Astrocyte of the spinal cord (primary cell): ENCODE results near the gene FNDC3B.

Source experiments
- DNase-seq: peaks from one replicate; pipeline ENCODE4 v3.0.0; 2011; ENCODE audit warnings: low read depth, low spot score
- H3K4me3 ChIP-seq: 2 replicates; pipeline ENCODE4 v1.5.1; 2011; ENCODE audit warnings: low read depth, mild to moderate bottlenecking, low read length, moderate library complexity
- in situ Hi-C: cut with HindIII; loops from 2 replicates; pipeline ENCODE4 v1.10.0; 2017; ENCODE audit warnings: low sequenced_read_pairs
- TF ChIP-seq, protein P1 (sequence below): IDR thresholded peaks from 2 replicates; pipeline ENCODE4 v1.5.1; 2012; ENCODE audit warnings: low read depth, mild to moderate bottlenecking, low read length, inconsistent platforms

FNDC3B gene

GRCh38 chr3:172159376-172159775, 120.0 kb downstream of the FNDC3B start:
- TF ChIP-seq, protein P1, sequence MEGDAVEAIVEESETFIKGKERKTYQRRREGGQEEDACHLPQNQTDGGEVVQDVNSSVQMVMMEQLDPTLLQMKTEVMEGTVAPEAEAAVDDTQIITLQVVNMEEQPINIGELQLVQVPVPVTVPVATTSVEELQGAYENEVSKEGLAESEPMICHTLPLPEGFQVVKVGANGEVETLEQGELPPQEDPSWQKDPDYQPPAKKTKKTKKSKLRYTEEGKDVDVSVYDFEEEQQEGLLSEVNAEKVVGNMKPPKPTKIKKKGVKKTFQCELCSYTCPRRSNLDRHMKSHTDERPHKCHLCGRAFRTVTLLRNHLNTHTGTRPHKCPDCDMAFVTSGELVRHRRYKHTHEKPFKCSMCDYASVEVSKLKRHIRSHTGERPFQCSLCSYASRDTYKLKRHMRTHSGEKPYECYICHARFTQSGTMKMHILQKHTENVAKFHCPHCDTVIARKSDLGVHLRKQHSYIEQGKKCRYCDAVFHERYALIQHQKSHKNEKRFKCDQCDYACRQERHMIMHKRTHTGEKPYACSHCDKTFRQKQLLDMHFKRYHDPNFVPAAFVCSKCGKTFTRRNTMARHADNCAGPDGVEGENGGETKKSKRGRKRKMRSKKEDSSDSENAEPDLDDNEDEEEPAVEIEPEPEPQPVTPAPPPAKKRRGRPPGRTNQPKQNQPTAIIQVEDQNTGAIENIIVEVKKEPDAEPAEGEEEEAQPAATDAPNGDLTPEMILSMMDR = no peak
- no peak for DNase-seq
- no peak overlapping the region for H3K4me3 ChIP-seq
- in situ Hi-C loops = no loop called here

GRCh38 chr3:172159962-172160538, 120.7 kb downstream of the FNDC3B start:
- no peak overlapping the region for H3K4me3 ChIP-seq
- TF ChIP-seq, protein P1 = no peak
- DNase-seq = peak; percentile 77
- in situ Hi-C loops = no loop called here

GRCh38 chr3:172161133-172161789, 121.9 kb downstream of the FNDC3B start:
- TF ChIP-seq, protein P1 = no peak
- no peak for DNase-seq
- in situ Hi-C loops = no loop called here
- H3K4me3 ChIP-seq = no peak overlapping the region

- TF ChIP-seq, protein P1 = no peak
- no peak overlapping the region for H3K4me3 ChIP-seq
- in situ Hi-C loops = no loop called here
- no peak for DNase-seq
These were observed 122.6 kb downstream of the FNDC3B start for GRCh38 chr3:172161959-172162358.

GRCh38 chr3:172163320-172163719, 123.9 kb downstream of the FNDC3B start:
- in situ Hi-C loops = no loop called here
- DNase-seq = no peak
- TF ChIP-seq, protein P1 = no peak
- no peak overlapping the region for H3K4me3 ChIP-seq

DNA sequence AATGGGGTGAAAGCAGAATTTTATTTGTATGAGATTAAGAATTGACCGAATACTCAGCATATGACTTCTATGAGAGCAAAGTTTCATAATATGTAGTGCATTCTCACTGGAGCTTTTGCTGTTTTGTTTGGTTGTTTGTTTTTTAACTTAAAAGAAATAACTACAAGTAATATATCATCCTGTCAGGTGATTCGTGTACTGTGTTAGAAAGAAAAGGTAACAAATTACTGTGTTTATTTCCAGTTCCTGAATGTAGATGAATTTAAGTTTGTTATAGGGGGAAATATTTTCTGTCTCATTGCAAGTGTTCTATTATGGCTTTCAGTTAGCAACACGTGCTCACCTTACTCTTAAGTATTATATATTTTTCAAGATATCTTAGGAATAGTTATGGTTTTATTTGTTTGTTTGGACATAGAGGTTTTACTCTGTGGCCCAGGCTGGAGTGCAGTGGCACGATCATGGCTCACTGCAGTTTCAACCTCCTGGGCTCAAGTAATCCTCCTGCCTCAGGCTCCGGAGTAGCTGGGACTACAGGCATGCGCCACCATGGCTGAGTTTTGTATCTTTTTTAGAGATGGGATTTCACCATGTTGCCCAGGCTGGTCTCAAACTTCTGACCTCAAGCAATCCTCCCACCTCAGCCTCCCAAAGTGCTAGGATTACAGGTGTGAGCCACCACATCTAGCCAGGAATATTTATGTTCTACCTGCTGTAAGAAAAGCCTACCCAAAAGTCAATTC, 125.4 kb downstream of the FNDC3B start:
- no peak for DNase-seq
- in situ Hi-C loops = no loop called here
- TF ChIP-seq, protein P1 = no peak
- no peak overlapping the region for H3K4me3 ChIP-seq
